Measurements from ENCODE around the gene SGTA.

DNA sequence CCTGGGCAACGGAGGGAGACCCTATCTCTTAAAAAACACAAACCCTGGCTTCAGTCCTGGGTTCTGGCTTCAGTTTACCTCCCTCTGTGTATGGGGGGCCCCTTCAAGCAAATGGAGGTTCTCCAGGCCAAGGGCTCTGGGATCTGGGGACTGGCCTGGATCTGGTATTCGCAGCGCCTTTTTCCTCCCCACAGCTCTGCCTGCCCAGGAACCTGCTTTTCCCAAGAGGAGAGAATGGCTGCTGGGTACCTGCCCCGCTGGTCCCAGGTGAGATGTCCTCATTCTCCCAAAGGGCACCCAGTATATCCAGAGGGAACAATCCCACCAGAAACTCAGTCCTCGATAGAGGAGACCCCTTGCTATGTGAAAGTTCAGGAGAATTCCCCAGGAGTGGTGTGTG is 39.8 kb upstream of the SGTA start:
- TF ChIP-seq EZH2 (optimal IDR thresholded peaks at IDR 0.05; ENCODE audit: low read depth, low read length) (no peak), CTCF (IDR thresholded peaks at IDR 0.05; ENCODE audit: low read length) (no peak), EZH2phosphoT487 (IDR thresholded peaks at IDR 0.05; ENCODE audit: low read length) (no peak)
